ENCODE results near the gene AHRR.
A peak's percentile ranks its signal among the peaks of the same experiment; 100 is the strongest.

Gene AHRR

DNA sequence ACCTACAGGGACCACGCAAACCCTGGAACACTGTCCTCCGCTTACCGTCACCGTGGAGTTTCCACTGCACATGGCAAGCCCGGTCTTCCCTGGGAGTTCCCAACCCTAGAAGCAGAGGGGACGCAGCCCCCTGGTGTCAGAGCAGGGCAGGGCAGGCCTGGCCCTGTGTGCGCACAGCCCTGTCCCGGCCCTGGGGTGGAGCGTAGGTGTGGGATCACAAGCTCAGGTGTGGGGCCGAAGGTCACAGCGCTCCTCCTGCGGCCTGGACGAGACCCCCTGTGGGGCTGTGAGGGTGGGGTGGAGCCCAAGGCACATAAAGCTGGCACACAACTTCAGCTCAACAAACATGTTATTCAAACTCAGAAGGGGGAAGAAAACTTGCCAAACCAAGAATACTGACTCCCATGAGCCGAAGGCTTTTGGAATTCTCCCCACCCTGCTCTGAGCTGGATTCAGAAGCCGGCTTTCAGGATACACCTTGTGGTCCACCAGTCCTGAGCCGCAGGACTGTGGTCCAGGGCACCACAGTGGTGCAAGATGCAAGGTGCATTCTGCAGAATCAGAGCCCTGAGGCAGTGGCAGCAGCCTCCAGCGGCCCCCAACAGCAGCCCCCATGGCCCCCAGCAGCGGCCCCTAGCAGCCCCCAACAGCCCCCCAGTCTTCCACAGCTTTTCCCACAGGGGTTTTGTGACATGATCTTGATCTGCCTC is 109.6 kb downstream of the AHRR start:
- peak; percentile 65 to 72 for DNase-seq

GRCh38 chr5:431711-432050 is 110.2 kb downstream of the AHRR start:
- no peak for DNase-seq

DNA sequence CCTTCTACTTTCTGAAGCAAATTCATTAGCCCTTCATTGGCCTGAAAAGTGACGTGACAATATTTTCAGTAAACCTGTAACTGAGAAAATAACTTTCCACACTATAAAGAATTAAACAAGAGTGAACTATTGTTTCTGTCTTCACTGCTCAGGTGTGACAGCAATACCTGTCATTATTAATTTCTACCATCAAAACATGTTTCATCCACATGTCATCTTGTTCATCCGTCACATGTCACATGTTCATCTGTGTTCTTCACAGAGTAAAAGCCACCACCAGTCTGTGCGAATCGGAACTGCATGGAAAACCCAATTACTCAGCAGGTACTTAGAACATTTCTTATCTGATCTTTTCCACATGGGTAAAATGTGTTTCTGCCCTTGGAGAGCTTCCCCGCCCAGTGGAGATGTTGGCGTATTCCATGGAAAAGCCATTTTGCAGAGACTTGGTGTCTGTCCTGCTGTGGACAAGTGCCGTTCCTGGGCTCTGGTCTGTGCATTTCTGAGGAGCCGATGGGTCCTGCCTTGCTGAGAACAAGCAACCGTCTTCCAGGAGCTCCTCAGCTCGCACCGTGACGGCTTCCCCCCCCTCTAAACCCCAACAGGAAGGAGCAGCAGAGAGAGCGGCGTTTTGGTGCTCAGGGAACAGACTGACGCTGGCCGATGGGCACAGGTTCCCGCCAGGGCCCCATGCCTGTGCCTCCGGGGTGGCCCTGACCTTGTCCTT is 110.8 kb downstream of the AHRR start:
- no peak for DNase-seq

- DNase-seq = no peak
These were observed 111.6 kb downstream of the AHRR start for GRCh38 chr5:432928-433791.

DNA sequence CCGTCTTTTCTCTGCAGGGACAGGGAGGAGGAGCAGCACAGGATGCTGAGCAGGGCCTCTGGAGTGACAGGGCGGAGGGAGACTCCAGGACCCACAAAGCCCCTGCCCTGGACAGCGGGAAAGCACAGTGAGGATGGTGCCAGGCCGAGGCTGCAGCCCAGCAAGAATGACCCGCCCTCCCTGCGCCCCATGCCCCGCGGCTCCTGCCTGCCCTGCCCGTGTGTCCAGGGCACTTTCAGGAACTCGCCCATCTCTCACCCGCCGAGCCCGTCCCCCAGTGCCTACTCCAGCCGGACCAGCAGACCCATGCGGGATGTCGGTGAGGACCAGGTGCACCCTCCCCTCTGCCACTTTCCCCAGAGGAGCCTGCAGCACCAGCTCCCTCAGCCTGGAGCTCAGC is 112.3 kb downstream of the AHRR start:
- DNase-seq = no peak

DNA sequence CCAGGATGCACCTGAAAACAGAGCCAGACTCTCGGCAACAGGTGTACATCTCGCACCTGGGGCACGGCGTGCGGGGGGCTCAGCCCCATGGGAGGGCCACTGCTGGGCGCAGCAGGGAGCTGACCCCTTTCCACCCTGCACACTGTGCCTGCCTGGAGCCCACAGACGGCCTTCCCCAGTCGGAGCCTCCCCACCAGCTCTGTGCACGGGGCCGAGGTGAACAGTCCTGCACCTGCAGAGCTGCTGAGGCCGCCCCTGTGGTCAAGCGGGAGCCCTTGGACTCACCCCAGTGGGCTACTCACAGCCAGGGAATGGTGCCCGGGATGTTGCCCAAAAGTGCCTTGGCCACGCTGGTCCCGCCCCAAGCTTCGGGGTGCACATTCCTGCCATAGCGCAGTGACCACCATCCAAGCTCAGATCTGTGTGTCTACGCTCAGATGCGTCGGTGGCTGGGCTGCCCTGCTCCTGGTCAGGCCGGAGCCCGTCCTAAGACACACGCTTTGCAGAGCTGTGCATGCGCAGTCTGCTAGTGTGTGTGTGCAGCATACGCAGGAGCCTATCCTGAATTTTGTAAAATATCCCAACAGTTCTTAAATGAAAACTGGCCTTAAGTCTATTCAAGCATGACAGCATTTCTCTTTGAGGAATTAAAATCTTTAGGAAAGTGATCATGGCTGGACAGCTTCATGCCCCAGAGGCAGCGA is 113.1 kb downstream of the AHRR start:
- no peak for DNase-seq

GRCh38 chr5:435156-435790 is 113.8 kb downstream of the AHRR start:
- DNase-seq = no peak

DNA sequence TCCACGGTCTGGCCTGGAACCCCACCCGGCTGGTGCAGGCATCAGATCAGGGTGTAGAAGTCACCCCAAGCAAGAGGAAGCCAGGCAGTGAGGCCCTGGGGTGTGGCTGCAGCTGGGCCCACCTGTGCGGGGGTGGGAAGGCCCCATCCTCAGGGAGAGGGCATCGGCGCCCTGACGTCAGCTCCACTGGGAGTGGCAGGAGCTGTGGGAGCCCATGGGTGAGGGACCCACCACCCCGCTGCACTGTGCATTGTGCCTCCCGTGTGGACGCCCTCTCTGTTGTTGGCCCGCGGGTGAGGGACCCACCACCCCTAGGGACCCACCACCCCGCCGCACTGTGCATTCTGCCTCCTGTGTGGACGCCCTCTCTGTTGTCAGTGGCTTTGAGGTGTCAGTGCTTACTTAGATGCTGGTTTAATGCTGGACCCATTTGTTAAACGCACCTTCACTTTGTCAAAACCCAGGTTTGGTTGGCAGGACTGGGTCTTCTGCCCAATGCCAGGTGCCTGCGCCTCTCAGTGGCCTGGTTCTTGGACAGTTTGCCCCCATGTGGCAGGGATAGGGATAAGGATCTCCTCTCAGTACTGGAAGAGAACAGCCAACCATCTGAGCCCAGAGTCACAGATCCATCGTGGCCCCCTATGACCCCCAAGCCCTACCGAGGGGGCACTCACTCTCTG is 114.6 kb downstream of the AHRR start:
- no peak for DNase-seq

GRCh38 chr5:436641-436975 is 115.1 kb downstream of the AHRR start:
- DNase-seq = no peak

GRCh38 chr5:437281-437771 is 115.8 kb downstream of the AHRR start:
- no peak for DNase-seq

DNA sequence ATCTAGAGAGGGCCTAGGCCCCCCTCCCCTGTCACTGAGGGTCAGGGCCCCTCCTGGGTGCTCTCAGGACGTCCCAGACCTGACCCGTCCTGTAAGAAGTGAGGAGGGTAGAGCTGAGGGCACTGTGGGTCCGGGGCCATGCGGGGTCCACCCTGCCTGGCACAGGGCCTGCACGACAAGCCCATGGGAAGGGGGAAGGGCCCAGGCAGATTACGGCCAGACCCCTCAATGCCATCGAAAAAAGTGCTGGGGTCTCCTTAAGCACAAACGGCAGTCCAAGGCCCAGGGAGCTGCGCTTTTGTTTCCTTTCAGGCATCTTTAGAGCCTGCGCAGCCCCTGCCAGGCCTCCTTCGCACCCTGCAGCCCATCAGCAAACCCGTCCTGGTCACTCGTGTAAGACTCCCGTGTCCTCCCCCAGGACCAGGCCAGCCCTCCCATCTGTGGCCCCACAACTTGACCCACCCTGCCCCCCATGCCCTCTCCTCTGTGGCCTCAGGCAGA is 117.0 kb downstream of the AHRR start:
- no peak for DNase-seq

DNA sequence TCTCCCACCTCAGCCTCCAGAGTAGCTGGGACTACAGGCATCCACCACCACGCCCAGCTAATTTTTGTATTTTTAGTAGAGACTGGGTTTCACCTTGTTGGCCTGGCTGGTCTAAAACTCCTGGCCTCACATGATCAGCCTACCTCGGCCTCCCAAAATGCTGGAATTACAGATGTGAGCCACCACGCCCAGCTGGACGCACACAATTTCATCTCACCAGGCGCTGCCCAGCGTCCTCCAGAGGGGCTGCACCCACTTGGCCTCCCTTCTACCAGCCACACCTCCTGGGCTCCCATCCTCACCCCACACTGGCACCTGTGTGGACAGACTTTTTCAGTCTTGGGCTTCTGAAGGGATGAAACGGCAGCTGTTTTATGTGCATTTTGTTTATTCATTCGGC is 117.7 kb downstream of the AHRR start:
- DNase-seq = no peak

- DNase-seq = no peak
These were observed 118.1 kb downstream of the AHRR start for GRCh38 chr5:439636-440035.

DNA sequence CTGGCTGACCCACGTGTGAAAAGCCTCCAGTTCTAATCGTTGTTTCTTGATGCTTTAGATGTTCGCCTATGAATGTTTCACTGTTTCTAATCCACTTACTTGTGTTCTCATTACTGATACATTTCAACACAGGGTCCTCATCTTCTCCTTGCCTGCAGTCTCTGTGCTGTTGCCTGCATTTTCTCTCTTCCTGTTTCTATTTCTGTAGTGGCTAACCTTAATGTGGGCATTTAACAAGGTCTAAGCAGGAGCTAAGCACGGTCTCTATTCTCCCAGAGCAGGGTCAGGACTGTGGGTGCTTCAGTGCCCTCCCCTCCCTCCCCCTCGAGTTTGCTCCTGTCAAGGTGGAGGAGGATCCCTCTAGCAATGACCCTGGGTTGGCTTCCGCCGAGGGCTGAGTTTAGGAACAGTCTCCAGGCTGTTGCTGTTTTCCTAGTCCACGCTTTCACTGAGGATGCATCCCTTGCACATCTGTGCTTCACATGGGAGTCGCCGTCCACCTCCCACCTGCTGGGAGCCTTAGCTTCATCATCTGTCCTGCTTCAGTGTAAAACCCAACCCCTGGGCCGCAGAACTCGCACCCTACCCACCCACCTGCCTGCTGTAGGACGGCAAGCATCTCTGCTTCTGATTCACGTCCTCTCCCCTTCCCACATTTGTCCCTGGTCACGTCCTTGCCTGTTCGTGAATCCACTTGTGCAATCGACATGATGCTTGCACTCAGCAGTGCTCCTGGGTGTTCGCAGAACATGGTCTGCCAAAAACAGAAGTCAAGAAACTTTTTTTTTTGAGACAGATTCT is 119.1 kb downstream of the AHRR start:
- no peak for DNase-seq

DNA sequence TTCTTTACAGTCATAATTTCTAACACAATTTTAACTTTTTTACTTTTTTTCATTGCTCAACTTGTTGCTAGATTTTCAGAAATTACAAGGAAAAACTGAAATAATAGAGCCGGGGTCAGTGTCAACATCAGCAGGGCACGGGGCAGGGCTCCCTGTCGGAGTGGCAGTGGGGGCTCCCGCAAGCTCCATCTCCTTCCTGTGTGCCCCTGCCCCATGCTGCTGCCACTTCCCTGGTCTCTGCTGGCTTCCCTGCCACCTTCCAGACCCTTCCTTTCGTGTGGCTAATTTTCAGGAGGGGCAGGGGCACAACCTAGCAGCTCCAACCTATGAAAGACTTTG is 120.5 kb downstream of the AHRR start:
- DNase-seq = no peak

DNA sequence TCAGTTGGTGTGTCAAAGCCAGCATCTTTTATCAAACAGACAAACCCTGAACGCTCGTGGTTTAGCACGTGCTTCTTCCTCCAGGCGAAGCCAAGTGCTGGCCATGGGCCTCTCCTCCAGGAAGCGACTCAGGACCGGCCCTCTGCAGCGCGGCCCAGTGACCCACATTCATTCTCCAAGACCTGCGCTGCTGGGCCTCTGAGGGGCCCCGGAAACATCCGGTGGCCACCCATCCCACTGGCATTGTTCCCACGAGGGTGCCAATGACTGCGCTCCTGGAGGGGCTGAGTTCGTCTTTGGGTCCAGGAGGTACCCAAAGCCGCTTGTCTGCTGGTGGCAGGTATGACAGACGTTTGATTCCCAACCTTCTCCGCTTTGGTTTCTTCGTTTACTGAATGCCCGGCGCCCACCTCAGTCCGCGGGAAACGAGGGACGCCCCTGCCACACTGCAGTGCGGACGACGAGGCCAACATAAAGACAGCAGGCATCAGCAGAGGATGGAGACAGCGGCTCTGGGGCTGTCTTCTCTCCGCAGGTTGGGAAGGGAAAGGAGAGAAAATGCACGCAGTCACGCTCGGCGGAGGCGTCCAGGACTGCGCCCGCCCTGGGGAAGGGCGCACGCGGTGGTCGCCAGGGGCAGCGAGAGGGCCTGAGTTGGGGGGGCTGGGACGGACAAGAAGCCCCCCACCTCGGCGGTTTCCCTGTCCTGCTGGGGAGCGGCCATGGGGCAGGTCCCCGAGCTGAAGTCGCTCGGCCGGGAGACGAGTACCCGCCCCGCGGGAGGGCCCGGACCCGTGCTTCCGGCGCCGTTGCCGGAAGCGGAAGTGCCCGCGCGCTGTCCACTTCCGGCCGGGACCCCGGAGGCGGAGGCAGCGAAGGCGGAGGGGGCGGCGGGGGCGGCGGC is 121.1 kb downstream of the AHRR start, which contains the start of gene EXOC3:
EXOC3 (plus strand) TSS at position 842 of the 904 bp plus-strand sequence. CDS start 3,030 bp downstream, outside the sequence.
- DNase-seq = peak; percentile 79 to 86

DNA sequence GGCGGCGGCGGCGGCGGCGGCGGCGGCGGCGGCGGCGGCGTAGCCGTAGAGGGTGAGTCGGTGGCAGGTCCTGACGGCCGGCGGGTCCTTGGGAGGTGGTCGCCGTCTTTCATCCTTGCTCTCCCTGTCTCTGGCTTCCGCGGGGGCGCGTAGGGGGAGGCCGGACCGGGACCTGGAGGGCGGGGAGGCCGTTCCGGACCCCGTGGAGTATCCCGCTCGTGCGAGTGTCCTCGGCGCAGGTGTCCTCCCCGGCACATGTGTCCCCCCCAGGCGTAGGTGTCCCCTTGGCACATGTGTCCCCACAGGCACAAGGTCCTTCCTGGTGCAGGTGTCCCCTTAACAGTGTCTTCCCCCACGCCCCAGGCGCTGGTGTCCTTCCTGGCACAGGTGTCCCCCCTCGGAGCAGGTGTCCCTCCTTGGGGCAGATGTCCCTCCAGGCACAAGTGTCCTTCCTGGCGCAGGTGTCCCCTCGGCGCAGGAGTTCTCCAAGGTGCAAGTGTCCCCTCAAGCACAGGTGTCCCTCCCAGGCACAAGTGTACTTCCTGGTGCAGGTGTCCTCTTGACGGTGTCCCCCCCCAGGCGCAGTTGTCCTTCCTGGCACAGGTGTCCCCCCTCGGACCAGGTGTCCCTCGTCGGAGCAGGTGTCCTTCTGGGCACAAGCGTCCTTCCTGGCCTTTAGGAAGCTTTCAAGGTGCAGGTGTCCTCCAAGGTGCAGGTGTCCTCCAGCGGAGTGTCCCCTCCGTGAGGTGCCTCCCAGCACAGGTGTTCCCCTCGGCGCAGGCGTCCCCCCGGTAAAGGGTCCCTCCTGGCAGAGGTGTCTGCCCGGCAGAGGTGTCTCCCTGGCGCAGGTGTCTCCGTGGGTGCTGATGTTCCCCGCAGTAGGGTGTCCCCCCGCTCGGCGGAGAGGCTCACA is 122.0 kb downstream of the AHRR start:
- DNase-seq = peak in 1 of 2 experiments; percentile 53

DNA sequence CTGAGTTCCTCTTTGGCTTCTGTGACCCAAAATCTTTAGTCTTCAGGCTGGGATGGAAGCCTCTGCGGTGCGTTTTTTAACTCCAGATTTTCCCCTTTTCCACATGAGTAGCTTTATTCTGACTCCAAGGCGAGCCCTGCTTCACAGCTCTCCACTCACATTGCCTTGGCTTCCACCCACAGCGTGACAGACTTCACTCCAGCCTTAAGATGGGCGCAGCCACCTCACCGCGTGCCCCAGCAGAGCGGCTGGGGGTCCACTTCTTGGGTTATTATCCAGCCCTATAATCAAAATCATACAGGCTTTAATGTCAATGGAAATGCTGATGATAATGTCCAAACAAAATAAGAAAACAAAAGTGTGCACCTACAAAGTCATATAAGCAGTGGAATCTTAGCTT is 122.7 kb downstream of the AHRR start:
- no peak for DNase-seq

- DNase-seq = no peak
These were observed 124.1 kb downstream of the AHRR start for GRCh38 chr5:445591-445990.
